GM12891 (cell line): ENCODE data around the gene PLCB1.

ENCODE experiments used
- PAX5 ChIP-seq: IDR thresholded peaks from 2 replicates; pipeline ENCODE4 v1.6.1; 2011; ENCODE audit warnings: low read length, moderate library complexity, mild to moderate bottlenecking; ENCODE audit not compliant: insufficient read depth, severe bottlenecking
- POLR2A ChIP-seq: IDR thresholded peaks from 2 replicates; pipeline ENCODE4 v1.6.1; 2011; ENCODE audit warnings: low read depth, low read length, control low read depth
- POLR2AphosphoS5 ChIP-seq: IDR thresholded peaks from 2 replicates; pipeline ENCODE4 v1.6.1; 2011; ENCODE audit warnings: low read depth, low read length, control low read depth
- SPI1 ChIP-seq: IDR thresholded peaks from 2 replicates; pipeline ENCODE4 v1.6.1; 2011; ENCODE audit warnings: low read depth, low read length, control low read depth
- TAF1 ChIP-seq: IDR thresholded peaks from 2 replicates; pipeline ENCODE4 v1.6.1; 2011; ENCODE audit warnings: low read depth, low read length, control low read depth

GRCh38 chr20:8388141-8388540, 256.1 kb downstream of the PLCB1 start:
- TF ChIP-seq TAF1 (no peak), POLR2A (no peak), PAX5 (no peak), SPI1 (no peak), POLR2AphosphoS5 (no peak)
